Measurements from ENCODE around the gene KCNIP4. TPM values are rescaled to one million over a fixed set of nuclear protein-coding genes. Genes with fewer than 3 reads are reported as not detected.
"Not testable (repeated sequence)": the region's sequence is repeated elsewhere in the genome, so short reads cannot be mapped to it uniquely, and the experiment has no call there.

KCNIP4 gene
- total RNA-seq (2013) = not detected
- polyA plus RNA-seq = under 1 TPM in 2 of 3 donors, not detected in 1; 0.09 to 0.25 TPM
- polyA minus RNA-seq = not detected in 2 replicates
- total RNA-seq = 0 to 1.2 (median 0) reads per million in 11 experiments

DNA sequence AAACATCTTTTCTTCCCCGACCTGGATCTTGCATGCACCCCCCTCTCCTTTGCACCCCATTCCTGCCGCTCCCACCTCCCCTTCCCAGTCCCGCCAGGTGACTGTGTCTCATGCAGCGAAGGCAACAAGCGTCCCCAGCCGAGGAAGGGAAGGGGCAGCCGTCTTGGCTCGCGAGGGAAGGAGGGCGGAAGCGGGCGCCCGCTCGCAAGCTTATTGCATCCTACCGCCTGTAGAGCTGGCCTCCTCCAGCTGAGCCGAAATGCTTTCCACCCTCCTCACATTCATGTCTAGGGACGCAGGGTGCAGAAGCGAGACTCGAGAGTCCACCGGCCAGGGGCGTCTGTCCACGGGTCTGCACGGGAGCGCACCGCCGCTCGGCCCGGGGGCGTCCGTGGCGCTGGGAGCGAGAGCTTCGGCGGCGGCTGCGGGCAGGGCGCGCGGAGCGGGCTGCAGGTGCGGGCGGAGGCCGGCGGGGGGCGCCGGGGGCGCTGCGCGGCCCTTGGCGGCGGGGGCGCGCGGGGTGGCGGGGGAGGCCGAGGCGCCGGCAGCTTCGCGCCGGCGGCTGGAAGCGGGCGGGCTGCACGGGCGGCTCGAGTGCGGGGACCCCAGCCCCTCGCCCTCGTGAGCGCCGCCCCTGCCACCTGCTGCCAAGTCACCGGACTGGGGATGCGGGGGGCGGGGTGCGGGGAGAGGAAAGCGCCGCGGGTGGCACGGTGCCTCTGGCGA lies at the start of gene KCNIP4:
Gene KCNIP4 (minus strand): TSS at position 426 of the 726 bp plus-strand sequence.
- intact Hi-C loops (cut with micrococcal nuclease) = no loop called here
- no peaks in the 10 kb centered on the region for H3K79me2 ChIP-seq (ENCODE audit: insufficient read depth, low read length)
- no peak within 1 kb of the TSS for H3K27ac ChIP-seq (ENCODE audit: low read depth in 1 of 2, low read length in 2 of 2)
- Mint-ChIP-seq H3K4me1 (no peaks in the 10 kb centered on the region), H3K36me3 (no peaks in the 10 kb centered on the region), H3K27me3 (ENCODE audit: low read depth in 3 of 3) (peaks cover 27 to 41% (median 31%) of the 10 kb centered on the region in 3 donors), H3K4me3 (peak within 1 kb of the TSS in 1 of 2 donors; percentile 73), H3K9me3 (peaks cover 0 to 18% (median 2%) of the 10 kb centered on the region in 7 donors), H3K27ac (no peak within 1 kb of the TSS)
- H3K4me1 ChIP-seq (ENCODE audit: control insufficient read depth in 1 of 2, insufficient read depth in 2 of 2, low read length in 2 of 2) = no peaks in the 10 kb centered on the region
- no peak for DNase-seq
- no peak within 1 kb of the TSS for H3K9ac ChIP-seq (ENCODE audit: insufficient read depth, low read length, poor library complexity, severe bottlenecking)
- no peak within 1 kb of the TSS for H3K4me3 ChIP-seq (replicated peaks in 1 of 3; ENCODE audit: low read depth in 2 of 3, low read length in 3 of 3)
- peaks cover 0 to 12% of the 10 kb centered on the region in 2 donors for H3K9me3 ChIP-seq (replicated peaks in 1 of 2; ENCODE audit: control insufficient read depth in 1 of 2, insufficient read depth in 1 of 2, low read length in 2 of 2)
- H3K36me3 ChIP-seq (replicated peaks in 1 of 2; ENCODE audit: control insufficient read depth in 1 of 2, insufficient read depth in 2 of 2, low read length in 2 of 2) = no peaks in the 10 kb centered on the region
- H3K27me3 ChIP-seq (ENCODE audit: control insufficient read depth in 2 of 2, insufficient read depth in 2 of 2, low read length in 2 of 2) = peaks cover 12 to 30% of the 10 kb centered on the region in 2 donors
- H2AFZ ChIP-seq (ENCODE audit: insufficient read depth, low read depth, low read length, poor library complexity, severe bottlenecking) = no peak within 1 kb of the TSS
- TF ChIP-seq, protein P1, sequence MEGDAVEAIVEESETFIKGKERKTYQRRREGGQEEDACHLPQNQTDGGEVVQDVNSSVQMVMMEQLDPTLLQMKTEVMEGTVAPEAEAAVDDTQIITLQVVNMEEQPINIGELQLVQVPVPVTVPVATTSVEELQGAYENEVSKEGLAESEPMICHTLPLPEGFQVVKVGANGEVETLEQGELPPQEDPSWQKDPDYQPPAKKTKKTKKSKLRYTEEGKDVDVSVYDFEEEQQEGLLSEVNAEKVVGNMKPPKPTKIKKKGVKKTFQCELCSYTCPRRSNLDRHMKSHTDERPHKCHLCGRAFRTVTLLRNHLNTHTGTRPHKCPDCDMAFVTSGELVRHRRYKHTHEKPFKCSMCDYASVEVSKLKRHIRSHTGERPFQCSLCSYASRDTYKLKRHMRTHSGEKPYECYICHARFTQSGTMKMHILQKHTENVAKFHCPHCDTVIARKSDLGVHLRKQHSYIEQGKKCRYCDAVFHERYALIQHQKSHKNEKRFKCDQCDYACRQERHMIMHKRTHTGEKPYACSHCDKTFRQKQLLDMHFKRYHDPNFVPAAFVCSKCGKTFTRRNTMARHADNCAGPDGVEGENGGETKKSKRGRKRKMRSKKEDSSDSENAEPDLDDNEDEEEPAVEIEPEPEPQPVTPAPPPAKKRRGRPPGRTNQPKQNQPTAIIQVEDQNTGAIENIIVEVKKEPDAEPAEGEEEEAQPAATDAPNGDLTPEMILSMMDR (IDR thresholded peaks at IDR 0.05) = no peak
- H3K4me2 ChIP-seq (replicated peaks; ENCODE audit: extremely low read depth, low read length, poor library complexity, severe bottlenecking) = no peak within 1 kb of the TSS
- H4K20me1 ChIP-seq (ENCODE audit: insufficient read depth, low read length) = no peaks in the 10 kb centered on the region
- 2% methylated on average over 80 of the region's 81 CpGs for WGBS (ENCODE audit: insufficient coverage)

DNA sequence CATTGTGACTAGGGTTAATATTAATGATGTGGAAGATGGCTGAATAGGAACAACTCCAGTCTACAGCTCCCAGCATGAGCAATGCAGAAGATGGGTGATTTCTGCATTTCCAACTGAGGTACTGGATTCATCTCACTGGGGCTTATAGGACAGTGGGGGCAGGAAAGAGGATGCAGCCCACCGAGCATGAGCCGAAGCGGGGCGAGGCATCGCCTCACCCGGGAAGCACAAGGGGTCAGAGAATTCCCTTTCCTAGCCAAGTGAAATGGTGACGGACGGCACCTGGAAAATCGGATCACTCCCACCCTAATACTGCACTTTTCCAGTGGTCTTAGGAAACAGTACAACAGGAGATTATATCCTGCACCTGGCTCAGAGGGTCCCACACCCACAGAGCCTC lies 48.0 kb upstream of the KCNIP4 start:
- H3K4me3 Mint-ChIP-seq; H3K36me3 Mint-ChIP-seq; H4K20me1 ChIP-seq (ENCODE audit: insufficient read depth, low read length); H3K9ac ChIP-seq (ENCODE audit: insufficient read depth, low read length, poor library complexity, severe bottlenecking); intact Hi-C loops (cut with micrococcal nuclease); H3K36me3 ChIP-seq (replicated peaks in 1 of 2; ENCODE audit: control insufficient read depth in 1 of 2, insufficient read depth in 2 of 2, low read length in 2 of 2); H3K4me1 Mint-ChIP-seq; DNase-seq; H3K4me1 ChIP-seq (ENCODE audit: control insufficient read depth in 1 of 2, insufficient read depth in 2 of 2, low read length in 2 of 2); H3K27ac ChIP-seq (ENCODE audit: low read depth in 1 of 2, low read length in 2 of 2); H3K27me3 ChIP-seq (ENCODE audit: control insufficient read depth in 2 of 2, insufficient read depth in 2 of 2, low read length in 2 of 2); H2AFZ ChIP-seq (ENCODE audit: insufficient read depth, low read depth, low read length, poor library complexity, severe bottlenecking); H3K4me2 ChIP-seq (replicated peaks; ENCODE audit: extremely low read depth, low read length, poor library complexity, severe bottlenecking); H3K27ac Mint-ChIP-seq; H3K4me3 ChIP-seq (replicated peaks in 1 of 3; ENCODE audit: low read depth in 2 of 3, low read length in 3 of 3); H3K27me3 Mint-ChIP-seq (ENCODE audit: low read depth in 3 of 3); H3K9me3 ChIP-seq (replicated peaks in 1 of 2; ENCODE audit: control insufficient read depth in 1 of 2, insufficient read depth in 1 of 2, low read length in 2 of 2); H3K79me2 ChIP-seq (ENCODE audit: insufficient read depth, low read length): not testable (repeated sequence)
- peaks cover 3 to 12% (median 7%) of the 10 kb centered on the region in 7 donors for H3K9me3 Mint-ChIP-seq
- 95% methylated on average over 4 of the region's 9 CpGs for WGBS (ENCODE audit: insufficient coverage)

Data from CD14-positive monocyte (primary cell).